GM23338 (cell line): ENCODE measurements around the gene LATS2. TPM values are rescaled to one million over a fixed set of nuclear protein-coding genes. Genes with fewer than 3 reads are reported as not detected.

Experiments used
- ATAC-seq: fragments of 200-7000 bp; cut with Tn5 transposase; 3 replicates; pipeline ENCODE4 v1.9.1; 2020
- DNase-seq: peaks from one replicate; pipeline ENCODE4 v3.0.0-alpha.2; 2015; ENCODE audit warnings: low spot score
- H2AFZ ChIP-seq: fragments of 200-600 bp; sonication (generic); 2 replicates; pipeline ENCODE4 v1.8.0; 2016; ENCODE audit warnings: antibody characterized with exemption, mild to moderate bottlenecking, moderate library complexity
- H3F3A ChIP-seq: fragments of 200-600 bp; sonication (generic); replicated peaks from 2 replicates; pipeline ENCODE4 v1.8.0; 2017; ENCODE audit warnings: antibody characterized with exemption, mixed run types, low read depth
- H3K27ac ChIP-seq: fragments of 200-600 bp; sonication (generic); 2 replicates; pipeline ENCODE4 v1.6.1; 2016; ENCODE audit warnings: low read depth
- H3K27me3 ChIP-seq: fragments of 200-600 bp; sonication (generic); 2 replicates; pipeline ENCODE4 v1.8.0; 2016; ENCODE audit warnings: mild to moderate bottlenecking, mixed run types, moderate library complexity; ENCODE audit not compliant: insufficient read depth
- H3K36me3 ChIP-seq: fragments of 200-600 bp; sonication (generic); 2 replicates; pipeline ENCODE4 v1.8.0; 2016; ENCODE audit warnings: mild to moderate bottlenecking; ENCODE audit not compliant: insufficient read depth
- H3K4me1 ChIP-seq: fragments of 200-600 bp; sonication (generic); 2 replicates; pipeline ENCODE4 v1.8.0; 2016; ENCODE audit warnings: mild to moderate bottlenecking, moderate library complexity; ENCODE audit not compliant: insufficient read depth
- H3K4me2 ChIP-seq: fragments of 200-600 bp; sonication (generic); 2 replicates; pipeline ENCODE4 v1.7.1; 2017; ENCODE audit warnings: mixed run types
- H3K4me3 ChIP-seq: fragments of 200-600 bp; sonication (generic); 2 replicates; pipeline ENCODE4 v1.6.1; 2016; ENCODE audit warnings: mixed run types
- H3K79me2 ChIP-seq: fragments of 200-600 bp; sonication (generic); replicated peaks from 2 replicates; pipeline ENCODE4 v1.8.0; 2017; ENCODE audit warnings: mild to moderate bottlenecking; ENCODE audit not compliant: insufficient read depth
- H3K9me2 ChIP-seq: fragments of 200-600 bp; sonication (generic); 2 replicates; pipeline ENCODE4 v1.8.0; 2017; ENCODE audit not compliant: insufficient read depth
- H4K20me1 ChIP-seq: fragments of 200-600 bp; sonication (generic); replicated peaks from 2 replicates; pipeline ENCODE4 v1.8.0; 2017; ENCODE audit warnings: mild to moderate bottlenecking; ENCODE audit not compliant: insufficient read depth
- H3K27ac Mint-ChIP-seq: 2 replicates; pipeline ENCODE4 v1.8.0; 2020; ENCODE audit warnings: inconsistent platforms, mild to moderate bottlenecking, moderate library complexity, mixed read lengths
- H3K27me3 Mint-ChIP-seq: 3 replicates; pipeline ENCODE4 v1.8.0; 2022; ENCODE audit warnings: low read depth, mild to moderate bottlenecking, moderate library complexity, mixed read lengths, inconsistent platforms; ENCODE audit not compliant: insufficient read depth, poor library complexity
- H3K36me3 Mint-ChIP-seq: 3 replicates; pipeline ENCODE4 v1.8.0; 2021; ENCODE audit warnings: low read depth, mild to moderate bottlenecking, inconsistent platforms, moderate library complexity, mixed read lengths
- H3K4me1 Mint-ChIP-seq: 3 replicates; pipeline ENCODE4 v1.8.0; 2020; ENCODE audit warnings: mild to moderate bottlenecking, inconsistent platforms, mixed read lengths
- H3K4me3 Mint-ChIP-seq: 3 replicates; pipeline ENCODE4 v1.8.0; 2021; ENCODE audit warnings: moderate library complexity, mild to moderate bottlenecking, inconsistent platforms, mixed read lengths
- H3K9me3 Mint-ChIP-seq: 3 replicates; pipeline ENCODE4 v1.8.0; 2020; ENCODE audit warnings: moderate library complexity, mild to moderate bottlenecking, inconsistent platforms, mixed read lengths
- EZH2phosphoT487 ChIP-seq: fragments of 200-600 bp; sonication (generic); IDR thresholded peaks from one replicate; pipeline ENCODE4 v1.8.1; 2018; ENCODE audit warnings: antibody characterized with exemption; ENCODE audit not compliant: unreplicated experiment
- NANOG ChIP-seq: IDR thresholded peaks from 2 replicates; pipeline ENCODE4 v1.6.1; 2016; ENCODE audit warnings: antibody characterized with exemption, borderline replicate concordance
- STAT1 ChIP-seq: IDR thresholded peaks from one replicate; pipeline ENCODE4 v1.6.1; 2016; ENCODE audit warnings: antibody characterized with exemption; ENCODE audit not compliant: unreplicated experiment
- ZNF114 ChIP-seq: fragments of 250-450 bp; sonication (Bioruptor Pico); IDR thresholded peaks from 2 replicates; pipeline ENCODE4 v1.5.0; 2020; ENCODE audit warnings: mild to moderate bottlenecking, moderate library complexity
- polyA plus RNA-seq: library from polyadenylated mRNA; unstranded; fragments of >200 nt; fragmentation: Nextera tagmentation; extraction: Ambion mirVana; gene quantifications from 2 replicates; pipeline ENCODE4 v1.2.1, GENCODE V29; 2016
- total RNA-seq: library from RNA; depleted of rRNA; stranded (reverse); fragments of >200 nt; shearing (Covaris generic); gene quantifications from 2 replicates; pipeline ENCODE4 v1.2.3, GENCODE V29; 2014
- TF ChIP-seq, protein P1 (sequence below): fragments of 250-450 bp; sonication (Bioruptor Pico); IDR thresholded peaks from 2 replicates; pipeline ENCODE4 v1.5.0; 2020; ENCODE audit warnings: mild to moderate bottlenecking, moderate library complexity
- TF ChIP-seq, protein P2 (sequence below), 2 experiments: fragments of 200-600 bp in 1 of 2; sonication (generic) in 1 of 2; conservative IDR thresholded peaks; 2 replicates each; pipeline versions ENCODE4 v1.5.1 to v1.6.1; 2016 to 2017; ENCODE audit warnings: antibody characterized with exemption in 2 of 2, low read depth in 2 of 2, mild to moderate bottlenecking in 2 of 2, moderate library complexity in 1 of 2
- TF ChIP-seq, protein P3 (sequence below): IDR thresholded peaks from 2 replicates; pipeline ENCODE4 v1.6.1; 2016; ENCODE audit warnings: antibody characterized with exemption
- TF ChIP-seq, protein P4 (sequence below): IDR thresholded peaks from one replicate; pipeline ENCODE4 v1.6.1; 2018; ENCODE audit warnings: antibody characterized with exemption; ENCODE audit not compliant: unreplicated experiment

The LATS2 gene
- total and polyA plus RNA-seq, 2 experiments from 2014 or later = 10.5 to 25.4 TPM

GRCh38 chr13:21086929-21087328 is 25.5 kb upstream of the LATS2 start (continued):
- TF ChIP-seq, protein P1, sequence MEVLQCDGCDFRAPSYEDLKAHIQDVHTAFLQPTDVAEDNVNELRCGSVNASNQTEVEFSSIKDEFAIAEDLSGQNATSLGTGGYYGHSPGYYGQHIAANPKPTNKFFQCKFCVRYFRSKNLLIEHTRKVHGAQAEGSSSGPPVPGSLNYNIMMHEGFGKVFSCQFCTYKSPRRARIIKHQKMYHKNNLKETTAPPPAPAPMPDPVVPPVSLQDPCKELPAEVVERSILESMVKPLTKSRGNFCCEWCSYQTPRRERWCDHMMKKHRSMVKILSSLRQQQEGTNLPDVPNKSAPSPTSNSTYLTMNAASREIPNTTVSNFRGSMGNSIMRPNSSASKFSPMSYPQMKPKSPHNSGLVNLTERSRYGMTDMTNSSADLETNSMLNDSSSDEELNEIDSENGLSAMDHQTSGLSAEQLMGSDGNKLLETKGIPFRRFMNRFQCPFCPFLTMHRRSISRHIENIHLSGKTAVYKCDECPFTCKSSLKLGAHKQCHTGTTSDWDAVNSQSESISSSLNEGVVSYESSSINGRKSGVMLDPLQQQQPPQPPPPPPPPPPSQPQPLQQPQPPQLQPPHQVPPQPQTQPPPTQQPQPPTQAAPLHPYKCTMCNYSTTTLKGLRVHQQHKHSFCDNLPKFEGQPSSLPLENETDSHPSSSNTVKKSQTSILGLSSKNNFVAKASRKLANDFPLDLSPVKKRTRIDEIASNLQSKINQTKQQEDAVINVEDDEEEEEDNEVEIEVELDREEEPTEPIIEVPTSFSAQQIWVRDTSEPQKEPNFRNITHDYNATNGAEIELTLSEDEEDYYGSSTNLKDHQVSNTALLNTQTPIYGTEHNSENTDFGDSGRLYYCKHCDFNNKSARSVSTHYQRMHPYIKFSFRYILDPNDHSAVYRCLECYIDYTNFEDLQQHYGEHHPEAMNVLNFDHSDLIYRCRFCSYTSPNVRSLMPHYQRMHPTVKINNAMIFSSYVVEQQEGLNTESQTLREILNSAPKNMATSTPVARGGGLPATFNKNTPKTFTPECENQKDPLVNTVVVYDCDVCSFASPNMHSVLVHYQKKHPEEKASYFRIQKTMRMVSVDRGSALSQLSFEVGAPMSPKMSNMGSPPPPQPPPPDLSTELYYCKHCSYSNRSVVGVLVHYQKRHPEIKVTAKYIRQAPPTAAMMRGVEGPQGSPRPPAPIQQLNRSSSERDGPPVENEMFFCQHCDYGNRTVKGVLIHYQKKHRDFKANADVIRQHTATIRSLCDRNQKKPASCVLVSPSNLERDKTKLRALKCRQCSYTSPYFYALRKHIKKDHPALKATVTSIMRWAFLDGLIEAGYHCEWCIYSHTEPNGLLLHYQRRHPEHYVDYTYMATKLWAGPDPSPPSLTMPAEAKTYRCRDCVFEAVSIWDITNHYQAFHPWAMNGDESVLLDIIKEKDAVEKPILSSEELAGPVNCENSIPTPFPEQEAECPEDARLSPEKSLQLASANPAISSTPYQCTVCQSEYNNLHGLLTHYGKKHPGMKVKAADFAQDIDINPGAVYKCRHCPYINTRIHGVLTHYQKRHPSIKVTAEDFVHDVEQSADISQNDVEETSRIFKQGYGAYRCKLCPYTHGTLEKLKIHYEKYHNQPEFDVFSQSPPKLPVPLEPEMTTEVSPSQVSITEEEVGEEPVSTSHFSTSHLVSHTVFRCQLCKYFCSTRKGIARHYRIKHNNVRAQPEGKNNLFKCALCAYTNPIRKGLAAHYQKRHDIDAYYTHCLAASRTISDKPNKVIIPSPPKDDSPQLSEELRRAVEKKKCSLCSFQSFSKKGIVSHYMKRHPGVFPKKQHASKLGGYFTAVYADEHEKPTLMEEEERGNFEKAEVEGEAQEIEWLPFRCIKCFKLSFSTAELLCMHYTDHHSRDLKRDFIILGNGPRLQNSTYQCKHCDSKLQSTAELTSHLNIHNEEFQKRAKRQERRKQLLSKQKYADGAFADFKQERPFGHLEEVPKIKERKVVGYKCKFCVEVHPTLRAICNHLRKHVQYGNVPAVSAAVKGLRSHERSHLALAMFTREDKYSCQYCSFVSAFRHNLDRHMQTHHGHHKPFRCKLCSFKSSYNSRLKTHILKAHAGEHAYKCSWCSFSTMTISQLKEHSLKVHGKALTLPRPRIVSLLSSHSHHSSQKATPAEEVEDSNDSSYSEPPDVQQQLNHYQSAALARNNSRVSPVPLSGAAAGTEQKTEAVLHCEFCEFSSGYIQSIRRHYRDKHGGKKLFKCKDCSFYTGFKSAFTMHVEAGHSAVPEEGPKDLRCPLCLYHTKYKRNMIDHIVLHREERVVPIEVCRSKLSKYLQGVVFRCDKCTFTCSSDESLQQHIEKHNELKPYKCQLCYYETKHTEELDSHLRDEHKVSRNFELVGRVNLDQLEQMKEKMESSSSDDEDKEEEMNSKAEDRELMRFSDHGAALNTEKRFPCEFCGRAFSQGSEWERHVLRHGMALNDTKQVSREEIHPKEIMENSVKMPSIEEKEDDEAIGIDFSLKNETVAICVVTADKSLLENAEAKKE = no peak
- TF ChIP-seq, protein P2, sequence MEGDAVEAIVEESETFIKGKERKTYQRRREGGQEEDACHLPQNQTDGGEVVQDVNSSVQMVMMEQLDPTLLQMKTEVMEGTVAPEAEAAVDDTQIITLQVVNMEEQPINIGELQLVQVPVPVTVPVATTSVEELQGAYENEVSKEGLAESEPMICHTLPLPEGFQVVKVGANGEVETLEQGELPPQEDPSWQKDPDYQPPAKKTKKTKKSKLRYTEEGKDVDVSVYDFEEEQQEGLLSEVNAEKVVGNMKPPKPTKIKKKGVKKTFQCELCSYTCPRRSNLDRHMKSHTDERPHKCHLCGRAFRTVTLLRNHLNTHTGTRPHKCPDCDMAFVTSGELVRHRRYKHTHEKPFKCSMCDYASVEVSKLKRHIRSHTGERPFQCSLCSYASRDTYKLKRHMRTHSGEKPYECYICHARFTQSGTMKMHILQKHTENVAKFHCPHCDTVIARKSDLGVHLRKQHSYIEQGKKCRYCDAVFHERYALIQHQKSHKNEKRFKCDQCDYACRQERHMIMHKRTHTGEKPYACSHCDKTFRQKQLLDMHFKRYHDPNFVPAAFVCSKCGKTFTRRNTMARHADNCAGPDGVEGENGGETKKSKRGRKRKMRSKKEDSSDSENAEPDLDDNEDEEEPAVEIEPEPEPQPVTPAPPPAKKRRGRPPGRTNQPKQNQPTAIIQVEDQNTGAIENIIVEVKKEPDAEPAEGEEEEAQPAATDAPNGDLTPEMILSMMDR (conservative IDR thresholded peaks at IDR 0.05; ENCODE audit: low read depth in 2 of 2) = no peak
- TF ChIP-seq, protein P3, sequence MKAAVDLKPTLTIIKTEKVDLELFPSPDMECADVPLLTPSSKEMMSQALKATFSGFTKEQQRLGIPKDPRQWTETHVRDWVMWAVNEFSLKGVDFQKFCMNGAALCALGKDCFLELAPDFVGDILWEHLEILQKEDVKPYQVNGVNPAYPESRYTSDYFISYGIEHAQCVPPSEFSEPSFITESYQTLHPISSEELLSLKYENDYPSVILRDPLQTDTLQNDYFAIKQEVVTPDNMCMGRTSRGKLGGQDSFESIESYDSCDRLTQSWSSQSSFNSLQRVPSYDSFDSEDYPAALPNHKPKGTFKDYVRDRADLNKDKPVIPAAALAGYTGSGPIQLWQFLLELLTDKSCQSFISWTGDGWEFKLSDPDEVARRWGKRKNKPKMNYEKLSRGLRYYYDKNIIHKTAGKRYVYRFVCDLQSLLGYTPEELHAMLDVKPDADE = no peak
- TF ChIP-seq STAT1 (no peak), EZH2phosphoT487 (no peak), NANOG (no peak)

- no peaks in the 10 kb centered on the region for H3K9me3 Mint-ChIP-seq
- no peaks in the 10 kb centered on the region for H3K36me3 ChIP-seq
- H2AFZ ChIP-seq = no peak overlapping the region
- ATAC-seq = no peak
- no peaks in the 10 kb centered on the region for H3K79me2 ChIP-seq
- H3K36me3 Mint-ChIP-seq = no peaks in the 10 kb centered on the region
- H3K9me2 ChIP-seq = no peaks in the 10 kb centered on the region
- peaks cover 6% of the 10 kb centered on the region for H3K27me3 Mint-ChIP-seq
- peaks cover 26% of the 10 kb centered on the region for H3K4me1 Mint-ChIP-seq
- H3K4me1 ChIP-seq = peaks cover 10% of the 10 kb centered on the region
- H3K27ac Mint-ChIP-seq = no peak overlapping the region
- no peak overlapping the region for H3K4me3 ChIP-seq
- H3K4me3 Mint-ChIP-seq = no peak overlapping the region
- no peak overlapping the region for H3K4me2 ChIP-seq
- H3F3A ChIP-seq = 0 out of 2 replicates have a peak, but pooled peaks cover 5% of the 10 kb centered on the region
- H3K27ac ChIP-seq = no peak overlapping the region
- H3K27me3 ChIP-seq = peaks cover 3% of the 10 kb centered on the region; the same call in 1 of the 2 replicates
- no peaks in the 10 kb centered on the region for H4K20me1 ChIP-seq
- no peak for DNase-seq
- no peak for TF ChIP-seq ZNF114 (CRISPR knock-in tag)
- TF ChIP-seq, protein P4, sequence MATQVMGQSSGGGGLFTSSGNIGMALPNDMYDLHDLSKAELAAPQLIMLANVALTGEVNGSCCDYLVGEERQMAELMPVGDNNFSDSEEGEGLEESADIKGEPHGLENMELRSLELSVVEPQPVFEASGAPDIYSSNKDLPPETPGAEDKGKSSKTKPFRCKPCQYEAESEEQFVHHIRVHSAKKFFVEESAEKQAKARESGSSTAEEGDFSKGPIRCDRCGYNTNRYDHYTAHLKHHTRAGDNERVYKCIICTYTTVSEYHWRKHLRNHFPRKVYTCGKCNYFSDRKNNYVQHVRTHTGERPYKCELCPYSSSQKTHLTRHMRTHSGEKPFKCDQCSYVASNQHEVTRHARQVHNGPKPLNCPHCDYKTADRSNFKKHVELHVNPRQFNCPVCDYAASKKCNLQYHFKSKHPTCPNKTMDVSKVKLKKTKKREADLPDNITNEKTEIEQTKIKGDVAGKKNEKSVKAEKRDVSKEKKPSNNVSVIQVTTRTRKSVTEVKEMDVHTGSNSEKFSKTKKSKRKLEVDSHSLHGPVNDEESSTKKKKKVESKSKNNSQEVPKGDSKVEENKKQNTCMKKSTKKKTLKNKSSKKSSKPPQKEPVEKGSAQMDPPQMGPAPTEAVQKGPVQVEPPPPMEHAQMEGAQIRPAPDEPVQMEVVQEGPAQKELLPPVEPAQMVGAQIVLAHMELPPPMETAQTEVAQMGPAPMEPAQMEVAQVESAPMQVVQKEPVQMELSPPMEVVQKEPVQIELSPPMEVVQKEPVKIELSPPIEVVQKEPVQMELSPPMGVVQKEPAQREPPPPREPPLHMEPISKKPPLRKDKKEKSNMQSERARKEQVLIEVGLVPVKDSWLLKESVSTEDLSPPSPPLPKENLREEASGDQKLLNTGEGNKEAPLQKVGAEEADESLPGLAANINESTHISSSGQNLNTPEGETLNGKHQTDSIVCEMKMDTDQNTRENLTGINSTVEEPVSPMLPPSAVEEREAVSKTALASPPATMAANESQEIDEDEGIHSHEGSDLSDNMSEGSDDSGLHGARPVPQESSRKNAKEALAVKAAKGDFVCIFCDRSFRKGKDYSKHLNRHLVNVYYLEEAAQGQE = no peak
Observed at GRCh38 chr13:21081926-21082325, 20.5 kb upstream of the LATS2 start.
